Mesendoderm (in vitro differentiated cells): ENCODE measurements around the gene RNASEH2C.

ENCODE experiments used
- DNase-seq: peaks from one replicate; pipeline ENCODE4 v3.0.0; 2013
- H2AK5ac ChIP-seq: 2 replicates; pipeline ENCODE4 v1.6.1; 2013; ENCODE audit warnings: low read length, inconsistent platforms
- H2BK120ac ChIP-seq: 2 replicates; pipeline ENCODE4 v1.6.1; 2013; ENCODE audit warnings: low read depth, mild to moderate bottlenecking, low read length, moderate library complexity, mixed read lengths
- H2BK15ac ChIP-seq: replicated peaks from 2 replicates; pipeline ENCODE4 v1.6.1; 2013; ENCODE audit warnings: low read depth, mild to moderate bottlenecking, moderate library complexity
- H2BK5ac ChIP-seq: 2 replicates; pipeline ENCODE4 v1.6.1; 2013; ENCODE audit warnings: low read length, inconsistent platforms
- H3K18ac ChIP-seq: 2 replicates; pipeline ENCODE4 v1.6.1; 2013; ENCODE audit warnings: mild to moderate bottlenecking, low read length, mixed read lengths
- H3K23ac ChIP-seq: one replicate; pipeline ENCODE4 v1.6.1; 2013; ENCODE audit warnings: low read length
- H3K27ac ChIP-seq: 2 replicates; pipeline ENCODE4 v1.5.1; 2013; ENCODE audit warnings: low read depth, mild to moderate bottlenecking, inconsistent platforms, low read length, moderate library complexity
- H3K27me3 ChIP-seq: 2 replicates; pipeline ENCODE4 v1.6.1; 2013; ENCODE audit warnings: low read length, control low read depth, mild to moderate bottlenecking, inconsistent platforms; ENCODE audit not compliant: insufficient read depth, poor library complexity
- H3K36me3 ChIP-seq: 2 replicates; pipeline ENCODE4 v1.6.1; 2013; ENCODE audit warnings: low read length, inconsistent platforms; ENCODE audit not compliant: control insufficient read depth, insufficient read depth
- H3K4ac ChIP-seq: one replicate; pipeline ENCODE4 v1.6.1; 2013; ENCODE audit warnings: low read depth, mild to moderate bottlenecking, low read length, moderate library complexity
- H3K4me1 ChIP-seq: 2 replicates; pipeline ENCODE4 v1.6.1; 2013; ENCODE audit warnings: low read depth, low read length, inconsistent platforms; ENCODE audit not compliant: control insufficient read depth
- H3K4me2 ChIP-seq: 2 replicates; pipeline ENCODE4 v1.6.1; 2013; ENCODE audit warnings: low read length
- H3K4me3 ChIP-seq: 2 replicates; pipeline ENCODE4 v1.5.1; 2013; ENCODE audit warnings: mild to moderate bottlenecking, low read length
- H3K56ac ChIP-seq: one replicate; pipeline ENCODE4 v1.6.1; 2013; ENCODE audit warnings: low read length
- H3K79me1 ChIP-seq: 2 replicates; pipeline ENCODE4 v1.6.1; 2013; ENCODE audit warnings: low read length, inconsistent platforms
- H3K79me2 ChIP-seq: 2 replicates; pipeline ENCODE4 v1.6.1; 2013; ENCODE audit warnings: mild to moderate bottlenecking, low read length; ENCODE audit not compliant: control insufficient read depth, insufficient read depth
- H3K9ac ChIP-seq: 2 replicates; pipeline ENCODE4 v1.6.1; 2013; ENCODE audit warnings: low read length, inconsistent platforms
- H4K5ac ChIP-seq: one replicate; pipeline ENCODE4 v1.6.1; 2013; ENCODE audit warnings: low read length
- H4K8ac ChIP-seq: one replicate; pipeline ENCODE4 v1.6.1; 2013; ENCODE audit warnings: low read depth, mild to moderate bottlenecking, control low read depth, low read length, moderate library complexity
- WGBS: extraction: QIAGEN DNeasy Blood & Tissue Kit; methylation state at CpG from one replicate; pipeline ENCODE4 v1.1.7; 2013; ENCODE audit warnings: low lambda C conversion rate, missing lambda C conversion rate; ENCODE audit not compliant: insufficient coverage; ENCODE audit errors: extremely low coverage; 5-methylcytosine and 5-hydroxymethylcytosine counted together

RNASEH2C gene

DNA sequence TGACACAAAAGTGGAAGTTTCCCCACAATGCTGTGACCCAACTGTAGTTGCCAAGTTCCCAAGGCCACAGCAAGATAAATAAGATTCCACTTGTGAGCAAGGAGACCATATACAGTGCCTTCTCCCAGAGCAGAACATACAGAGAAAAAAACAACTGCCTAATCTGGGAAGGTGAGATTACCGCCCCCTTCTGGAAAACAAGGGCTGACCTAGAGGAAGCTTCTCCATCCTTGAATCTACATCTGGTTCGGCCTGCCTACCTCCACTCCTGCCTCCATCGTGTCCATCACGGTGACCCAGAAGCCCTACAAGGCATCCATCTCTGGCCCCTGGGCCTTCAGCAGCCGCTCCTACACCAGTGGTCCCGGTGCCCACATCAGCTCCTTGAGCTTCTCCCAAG lies 6.1 kb upstream of the RNASEH2C start:
- peak; percentile 29 for DNase-seq
- Histone ChIP-seq H4K8ac (no peak overlapping the region), H3K4ac (no peak overlapping the region), H3K4me3 (no peak overlapping the region), H4K5ac (no peak overlapping the region), H3K23ac (no peak overlapping the region), H2BK5ac (no peak overlapping the region), H3K27me3 (no peaks in the 10 kb centered on the region), H3K56ac (no peak overlapping the region), H3K9ac (no peak overlapping the region), H2BK15ac (no peak overlapping the region), H2AK5ac (no peak overlapping the region), H3K4me2 (no peak overlapping the region), H3K36me3 (no peaks in the 10 kb centered on the region), H3K79me2 (no peaks in the 10 kb centered on the region), H3K79me1 (no peaks in the 10 kb centered on the region), H2BK120ac (no peak overlapping the region), H3K27ac (no peak overlapping the region), H3K18ac (no peak overlapping the region), H3K4me1 (no peaks in the 10 kb centered on the region)
- WGBS = no CpG with 5 or more reads among the region's 6 CpGs

DNA sequence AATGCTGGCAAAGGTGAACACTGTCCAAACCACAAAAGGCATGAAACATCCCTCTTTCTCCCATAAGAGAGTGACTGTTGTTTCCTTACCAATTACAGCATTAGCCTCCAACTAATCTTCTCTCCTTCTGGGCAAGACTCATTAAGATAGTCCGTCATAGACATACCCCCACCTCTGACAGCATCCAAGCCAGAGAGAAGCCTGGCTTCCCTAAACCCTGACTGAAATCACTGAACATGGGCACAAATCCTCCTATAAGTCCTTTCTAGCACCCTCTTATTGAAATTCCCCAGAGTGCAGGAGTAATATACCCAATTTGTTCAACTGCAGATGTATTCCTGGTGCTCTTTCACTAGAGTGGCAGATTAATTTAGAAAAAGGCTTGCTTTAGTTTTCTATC lies 1.7 kb upstream of the RNASEH2C start:
- peaks cover 9% of the 10 kb centered on the region for H3K79me2 ChIP-seq
- no peak overlapping the region for H3K9ac ChIP-seq
- H3K27ac ChIP-seq = no peak overlapping the region
- WGBS = no CpG with 5 or more reads among the region's 1 CpG
- no peak overlapping the region for H3K4me3 ChIP-seq
- H3K4me2 ChIP-seq = no peak overlapping the region
- no peak overlapping the region for H3K18ac ChIP-seq
- H4K5ac ChIP-seq = no peak overlapping the region
- no peaks in the 10 kb centered on the region for H3K27me3 ChIP-seq
- no peak overlapping the region for H2AK5ac ChIP-seq
- peaks cover 2% of the 10 kb centered on the region for H3K36me3 ChIP-seq
- no peak overlapping the region for H3K4ac ChIP-seq
- H3K56ac ChIP-seq = no peak overlapping the region
- no peak overlapping the region for H3K23ac ChIP-seq
- no peak overlapping the region for H2BK15ac ChIP-seq
- H2BK5ac ChIP-seq = no peak overlapping the region
- H3K79me1 ChIP-seq = peaks cover 9% of the 10 kb centered on the region
- no peak overlapping the region for H2BK120ac ChIP-seq
- no peak for DNase-seq
- H3K4me1 ChIP-seq = no peaks in the 10 kb centered on the region
- no peak overlapping the region for H4K8ac ChIP-seq

DNA sequence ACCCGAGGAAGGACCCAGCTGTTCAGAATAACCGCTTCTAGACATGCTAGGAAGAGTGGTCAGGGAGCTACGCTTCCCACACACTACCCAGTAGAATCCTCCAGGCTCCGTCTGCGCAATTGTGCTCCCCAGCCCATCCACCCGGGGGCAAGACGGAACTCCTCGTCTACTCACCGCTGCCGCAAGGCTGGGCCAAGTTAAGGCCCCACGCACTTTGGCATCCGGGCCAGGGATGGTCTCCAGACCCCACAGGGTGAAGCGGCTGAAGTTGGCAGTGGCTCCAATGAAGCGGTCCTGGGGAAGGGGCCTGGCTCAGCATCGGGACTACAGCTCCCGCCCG lies 757 bp downstream of the RNASEH2C start:
- H3K23ac ChIP-seq = peak overlapping the region; percentile 15

DNA sequence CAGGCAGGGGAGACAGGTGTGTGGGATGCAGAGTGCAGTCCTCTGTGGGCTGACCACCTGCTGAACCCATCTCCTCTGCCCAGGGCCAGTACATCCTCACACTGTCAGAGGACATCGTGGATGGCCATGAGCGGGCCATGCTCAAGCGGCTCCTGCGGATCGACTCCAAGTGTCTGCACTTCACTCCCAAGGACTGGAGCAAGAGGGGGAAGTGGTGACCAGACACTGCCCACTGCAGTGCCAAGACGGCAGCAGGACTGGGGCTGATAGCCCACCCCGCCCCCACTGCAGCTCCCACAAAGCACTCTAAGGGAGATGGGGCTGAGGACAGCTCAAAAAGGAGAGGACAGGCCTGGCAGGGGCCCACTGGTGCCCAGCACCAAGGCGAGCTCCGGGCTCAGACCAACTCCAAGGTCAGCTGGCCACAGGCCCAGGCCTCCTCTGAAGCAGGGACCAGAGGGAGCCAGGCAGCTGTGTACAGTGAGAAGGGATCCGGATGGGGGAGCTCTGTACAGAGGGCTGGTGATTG lies 1.6 kb downstream of the RNASEH2C start:
- no peaks in the 10 kb centered on the region for H3K27me3 ChIP-seq
- no peak overlapping the region for H3K4me3 ChIP-seq
- H2AK5ac ChIP-seq = no peak overlapping the region
- no peak overlapping the region for H2BK5ac ChIP-seq
- DNase-seq = no peak
- H3K36me3 ChIP-seq = peaks cover 12% of the 10 kb centered on the region
- peaks cover 9% of the 10 kb centered on the region for H3K79me2 ChIP-seq
- no peak overlapping the region for H3K27ac ChIP-seq
- H2BK120ac ChIP-seq = no peak overlapping the region
- no peak overlapping the region for H3K4ac ChIP-seq
- H3K56ac ChIP-seq = no peak overlapping the region
- peak overlapping the region; percentile 32 for H3K9ac ChIP-seq
- H3K4me2 ChIP-seq = no peak overlapping the region
- no peak overlapping the region for H3K23ac ChIP-seq
- no CpG with 5 or more reads among the region's 10 CpGs for WGBS
- peaks cover 9% of the 10 kb centered on the region for H3K79me1 ChIP-seq
- no peak overlapping the region for H3K18ac ChIP-seq
- no peaks in the 10 kb centered on the region for H3K4me1 ChIP-seq
- no peak overlapping the region for H4K5ac ChIP-seq
- H2BK15ac ChIP-seq = no peak overlapping the region
- H4K8ac ChIP-seq = no peak overlapping the region

More for the DNA sequence above, 757 bp downstream of the RNASEH2C start:
- peaks cover 12% of the 10 kb centered on the region for H3K36me3 ChIP-seq
- peak overlapping the region; percentile 91 for H3K4me2 ChIP-seq
- no peak overlapping the region for H2AK5ac ChIP-seq
- H3K79me2 ChIP-seq = peaks cover 9% of the 10 kb centered on the region
- H2BK120ac ChIP-seq = no peak overlapping the region
- H3K9ac ChIP-seq = peak overlapping the region; percentile 90
- WGBS = no CpG with 5 or more reads among the region's 17 CpGs
- H2BK5ac ChIP-seq = no peak overlapping the region
- no peak overlapping the region for H3K18ac ChIP-seq
- H4K8ac ChIP-seq = no peak overlapping the region
- H2BK15ac ChIP-seq = no peak overlapping the region
- no peak for DNase-seq
- H3K56ac ChIP-seq = peak overlapping the region; percentile 98
- no peaks in the 10 kb centered on the region for H3K4me1 ChIP-seq
- no peak overlapping the region for H3K4ac ChIP-seq
- H4K5ac ChIP-seq = no peak overlapping the region
- peak overlapping the region; percentile 94 for H3K4me3 ChIP-seq
- no peak overlapping the region for H3K27ac ChIP-seq
- no peaks in the 10 kb centered on the region for H3K27me3 ChIP-seq
- peaks cover 9% of the 10 kb centered on the region for H3K79me1 ChIP-seq

DNA sequence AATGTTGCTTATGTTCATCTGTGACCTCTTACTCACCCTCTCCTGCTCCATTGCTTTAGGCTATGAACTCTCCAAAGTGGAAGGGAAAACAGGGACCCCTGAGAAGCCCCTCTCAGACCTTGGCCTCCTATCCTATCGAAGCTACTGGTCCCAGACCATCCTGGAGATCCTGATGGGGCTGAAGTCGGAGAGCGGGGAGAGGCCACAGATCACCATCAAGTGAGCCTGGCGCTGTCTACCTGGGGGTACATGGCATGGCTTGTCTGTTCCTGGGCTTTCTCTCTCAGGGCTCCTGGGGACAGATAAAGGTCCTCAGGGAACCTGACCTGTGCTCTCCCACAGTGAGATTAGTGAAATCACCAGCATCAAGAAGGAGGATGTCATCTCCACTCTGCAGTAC lies 2.1 kb downstream of the RNASEH2C start:
- H3K4me2 ChIP-seq = no peak overlapping the region
- H3K4me1 ChIP-seq = no peaks in the 10 kb centered on the region
- H2BK120ac ChIP-seq = no peak overlapping the region
- no peak overlapping the region for H2AK5ac ChIP-seq
- H2BK15ac ChIP-seq = no peak overlapping the region
- no peak overlapping the region for H3K27ac ChIP-seq
- H3K27me3 ChIP-seq = no peaks in the 10 kb centered on the region
- H4K8ac ChIP-seq = no peak overlapping the region
- no CpG with 5 or more reads among the region's 4 CpGs for WGBS
- H3K4me3 ChIP-seq = no peak overlapping the region
- no peak overlapping the region for H3K4ac ChIP-seq
- no peak overlapping the region for H3K9ac ChIP-seq
- no peak overlapping the region for H3K23ac ChIP-seq
- H3K56ac ChIP-seq = no peak overlapping the region
- H3K79me2 ChIP-seq = peaks cover 9% of the 10 kb centered on the region
- H2BK5ac ChIP-seq = no peak overlapping the region
- H3K79me1 ChIP-seq = peaks cover 9% of the 10 kb centered on the region
- no peak for DNase-seq
- peaks cover 14% of the 10 kb centered on the region for H3K36me3 ChIP-seq
- no peak overlapping the region for H3K18ac ChIP-seq
- H4K5ac ChIP-seq = no peak overlapping the region

DNA sequence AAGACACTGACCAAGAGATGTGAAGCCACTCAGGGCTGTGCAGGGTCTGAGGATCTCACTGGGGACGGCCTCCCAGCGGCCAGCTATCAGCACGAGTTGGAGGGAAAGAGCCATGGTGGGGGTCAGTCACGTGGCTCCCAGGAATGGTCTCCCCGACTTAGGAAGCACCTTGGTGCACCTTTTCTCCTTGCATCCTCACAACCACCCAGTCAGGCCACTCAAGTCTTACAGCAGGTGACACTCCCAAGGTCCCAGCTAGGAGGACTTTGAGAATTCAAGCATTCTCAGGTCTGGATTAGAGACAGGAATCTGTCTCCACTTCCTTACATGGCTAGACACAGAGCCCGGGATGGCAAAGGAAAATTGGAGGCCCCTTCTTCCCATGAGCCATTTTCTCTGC lies 2.7 kb downstream of the RNASEH2C start:
- Histone ChIP-seq H2BK5ac (no peak overlapping the region), H2AK5ac (no peak overlapping the region), H3K79me2 (peaks cover 9% of the 10 kb centered on the region), H3K18ac (no peak overlapping the region), H2BK120ac (no peak overlapping the region), H4K5ac (no peak overlapping the region), H3K27ac (no peak overlapping the region), H2BK15ac (no peak overlapping the region), H3K4me2 (no peak overlapping the region), H3K56ac (no peak overlapping the region), H3K27me3 (no peaks in the 10 kb centered on the region), H4K8ac (no peak overlapping the region), H3K23ac (no peak overlapping the region), H3K4me3 (no peak overlapping the region), H3K36me3 (peaks cover 14% of the 10 kb centered on the region), H3K9ac (no peak overlapping the region), H3K4me1 (no peaks in the 10 kb centered on the region), H3K4ac (no peak overlapping the region), H3K79me1 (peaks cover 12% of the 10 kb centered on the region)
- DNase-seq = no peak
- WGBS = no CpG with 5 or more reads among the region's 6 CpGs
